Measurements from ENCODE around the gene SH3PXD2A. TPM values are rescaled to one million over a fixed set of nuclear protein-coding genes. Genes with fewer than 3 reads are reported as not detected.

The SH3PXD2A gene
- total and polyA plus RNA-seq, 2 experiments from 2014 or later: 1.8 to 5.0 TPM

GRCh38 chr10:103637927-103638557, 217.3 kb downstream of the SH3PXD2A start (continued):
- TF ChIP-seq REST (IDR thresholded peaks at IDR 0.05; ENCODE audit: unreplicated experiment): no peak

GRCh38 chr10:103637011-103637410, 218.4 kb downstream of the SH3PXD2A start:
- no peaks in the 10 kb centered on the region for H4K20me1 ChIP-seq (replicated peaks; ENCODE audit: insufficient read depth)
- no peak for TF ChIP-seq CTCF (conservative IDR thresholded peaks at IDR 0.05; ENCODE audit: low read depth in 2 of 2)
- no peak for TF ChIP-seq EZH2 (IDR thresholded peaks at IDR 0.05; ENCODE audit: low read depth, unreplicated experiment)
- TF ChIP-seq POLR2AphosphoS5 (IDR thresholded peaks at IDR 0.05; ENCODE audit: low read depth): no peak
- TF ChIP-seq ZNF462 (CRISPR knock-in tag; IDR thresholded peaks at IDR 0.05): no peak
- TF ChIP-seq ETS1 (IDR thresholded peaks at IDR 0.05): no peak
- TF ChIP-seq EZH2phosphoT487 (IDR thresholded peaks at IDR 0.05; ENCODE audit: unreplicated experiment): no peak
- TF ChIP-seq ZNF331 (CRISPR knock-in tag; IDR thresholded peaks at IDR 0.05; ENCODE audit: low read depth): no peak
- no peak for TF ChIP-seq NANOG (IDR thresholded peaks at IDR 0.05; ENCODE audit: borderline replicate concordance)
- TF ChIP-seq JUNB (IDR thresholded peaks at IDR 0.05; ENCODE audit: unreplicated experiment): no peak
- TF ChIP-seq ZNF114 (CRISPR knock-in tag; IDR thresholded peaks at IDR 0.05): no peak
- TF ChIP-seq STAT1 (IDR thresholded peaks at IDR 0.05; ENCODE audit: unreplicated experiment): no peak
- TF ChIP-seq CREB1 (CRISPR knock-in tag; IDR thresholded peaks at IDR 0.05; ENCODE audit: low read depth): no peak

More at GRCh38 chr10:103637011-103637410, 218.4 kb downstream of the SH3PXD2A start:
- H3K79me2 ChIP-seq (replicated peaks; ENCODE audit: insufficient read depth): no peaks in the 10 kb centered on the region
- no peaks in the 10 kb centered on the region for H3K27me3 ChIP-seq (ENCODE audit: insufficient read depth)
- H3K4me3 ChIP-seq: no peak overlapping the region
- H3K36me3 ChIP-seq (ENCODE audit: insufficient read depth): no peaks in the 10 kb centered on the region
- peak overlapping the region; percentile 75 for H3K27ac ChIP-seq (ENCODE audit: low read depth)
- no peak; the same call in 2 of the 3 replicates for ATAC-seq
- peaks cover 29% of the 10 kb centered on the region for H3K4me1 ChIP-seq (ENCODE audit: insufficient read depth)
- peak overlapping the region; percentile 76 for H3K4me2 ChIP-seq
- Mint-ChIP-seq H3K9me3 (no peaks in the 10 kb centered on the region), H3K27ac (peak overlapping the region; percentile 90), H3K36me3 (ENCODE audit: low read depth) (no peaks in the 10 kb centered on the region), H3K4me3 (peak overlapping the region; percentile 28; the same call in 1 of the 3 replicates), H3K27me3 (ENCODE audit: insufficient read depth, low read depth, poor library complexity) (peaks cover 10% of the 10 kb centered on the region), H3K4me1 (peaks cover 47% of the 10 kb centered on the region)
- H2AFZ ChIP-seq: no peak overlapping the region
- H3F3A ChIP-seq (replicated peaks; ENCODE audit: low read depth): 0 out of 2 replicates have a peak, but pooled peaks cover 5% of the 10 kb centered on the region
- DNase-seq (ENCODE audit: low spot score): no peak
- no peaks in the 10 kb centered on the region for H3K9me2 ChIP-seq (ENCODE audit: insufficient read depth)
